MM.1S (cell line): ENCODE measurements around the gene BCO1.

Experiments used
- CTCF ChIP-seq: fragments of 300-600 bp; sonication (generic); IDR thresholded peaks from 2 replicates; pipeline ENCODE4 v1.5.1; 2016; ENCODE audit warnings: antibody characterized with exemption, low read length, mixed read lengths
- EZH2 ChIP-seq: fragments of 300-600 bp; sonication (generic); optimal IDR thresholded peaks from 2 replicates; pipeline ENCODE3; 2017; ENCODE audit warnings: low read depth, mild to moderate bottlenecking, antibody characterized with exemption, low read length, mixed read lengths
- EZH2phosphoT487 ChIP-seq: fragments of 300-600 bp; sonication (generic); IDR thresholded peaks from 2 replicates; pipeline ENCODE4 v1.6.1; 2018; ENCODE audit warnings: antibody characterized with exemption, low read length

DNA sequence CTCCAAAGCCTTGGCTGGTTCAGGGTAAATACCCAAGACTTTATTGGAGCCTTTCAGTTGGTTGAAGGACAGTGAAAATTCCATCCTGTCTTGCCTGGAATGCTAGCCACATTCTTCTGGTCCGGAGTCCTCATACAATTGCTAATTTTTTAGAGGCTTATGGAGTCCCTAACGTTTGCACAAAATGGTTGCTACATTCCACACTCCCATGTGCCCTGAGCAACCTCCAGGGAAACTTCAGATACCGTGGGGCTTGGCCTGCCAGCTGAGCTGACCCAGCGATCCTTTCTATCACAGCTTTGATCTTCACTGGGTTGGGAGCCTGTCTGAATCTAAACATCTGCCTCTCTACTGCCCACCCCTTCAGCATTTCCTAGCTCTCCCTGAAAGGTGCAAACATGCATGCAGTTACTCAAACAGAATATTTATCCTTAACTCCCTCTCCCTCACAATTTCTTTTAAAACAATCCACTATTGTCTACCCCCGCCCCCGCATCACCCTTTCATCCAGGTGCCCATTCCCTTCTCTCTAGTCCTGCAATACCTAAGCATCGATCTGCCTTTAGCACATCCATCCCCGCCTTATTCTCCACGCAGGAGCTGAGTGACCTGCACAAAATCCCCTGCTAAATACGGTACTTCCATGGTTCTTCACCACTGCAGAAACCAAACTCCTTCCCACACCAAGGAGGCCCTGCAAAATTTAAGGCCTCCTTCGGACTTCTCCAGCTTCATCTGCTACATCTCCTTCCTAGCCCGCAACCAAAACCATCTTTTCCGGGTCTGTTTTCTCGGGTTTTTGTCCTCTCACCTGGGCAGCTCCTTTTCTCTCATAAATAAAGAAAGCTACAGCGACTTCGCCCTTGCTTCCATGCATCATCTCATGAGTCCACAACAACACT lies 75.5 kb downstream of the BCO1 start:
- TF ChIP-seq CTCF (no peak), EZH2 (no peak), EZH2phosphoT487 (no peak)
